ENCODE data around the gene PTPRK.

PTPRK gene

DNA sequence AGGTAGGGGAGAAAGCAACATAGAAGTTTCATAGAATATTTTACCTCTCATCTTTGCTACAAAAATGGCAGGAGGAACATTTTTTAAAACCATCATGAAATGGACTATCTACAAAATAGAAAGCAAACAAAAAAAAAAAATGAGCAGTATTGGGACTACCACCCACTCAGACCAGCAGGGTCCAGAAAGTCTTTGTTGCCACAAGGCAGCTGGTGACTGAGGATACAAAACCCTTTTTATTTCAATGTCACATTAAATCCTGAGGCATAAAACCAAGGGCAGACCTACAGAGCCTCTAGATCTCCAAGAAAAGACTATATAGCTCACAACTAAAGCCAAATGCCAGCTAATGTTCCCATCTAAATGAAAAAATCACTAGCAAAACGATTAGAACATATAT is 282.2 kb downstream of the PTPRK start:
- DNase-seq (ENCODE audit: insufficient read length, low spot score) (no peak), FAIRE-seq (no peak)
- TF ChIP-seq, protein P1, sequence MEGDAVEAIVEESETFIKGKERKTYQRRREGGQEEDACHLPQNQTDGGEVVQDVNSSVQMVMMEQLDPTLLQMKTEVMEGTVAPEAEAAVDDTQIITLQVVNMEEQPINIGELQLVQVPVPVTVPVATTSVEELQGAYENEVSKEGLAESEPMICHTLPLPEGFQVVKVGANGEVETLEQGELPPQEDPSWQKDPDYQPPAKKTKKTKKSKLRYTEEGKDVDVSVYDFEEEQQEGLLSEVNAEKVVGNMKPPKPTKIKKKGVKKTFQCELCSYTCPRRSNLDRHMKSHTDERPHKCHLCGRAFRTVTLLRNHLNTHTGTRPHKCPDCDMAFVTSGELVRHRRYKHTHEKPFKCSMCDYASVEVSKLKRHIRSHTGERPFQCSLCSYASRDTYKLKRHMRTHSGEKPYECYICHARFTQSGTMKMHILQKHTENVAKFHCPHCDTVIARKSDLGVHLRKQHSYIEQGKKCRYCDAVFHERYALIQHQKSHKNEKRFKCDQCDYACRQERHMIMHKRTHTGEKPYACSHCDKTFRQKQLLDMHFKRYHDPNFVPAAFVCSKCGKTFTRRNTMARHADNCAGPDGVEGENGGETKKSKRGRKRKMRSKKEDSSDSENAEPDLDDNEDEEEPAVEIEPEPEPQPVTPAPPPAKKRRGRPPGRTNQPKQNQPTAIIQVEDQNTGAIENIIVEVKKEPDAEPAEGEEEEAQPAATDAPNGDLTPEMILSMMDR (IDR thresholded peaks at IDR 0.05; ENCODE audit: insufficient read depth, missing control alignments) = no peak

DNA sequence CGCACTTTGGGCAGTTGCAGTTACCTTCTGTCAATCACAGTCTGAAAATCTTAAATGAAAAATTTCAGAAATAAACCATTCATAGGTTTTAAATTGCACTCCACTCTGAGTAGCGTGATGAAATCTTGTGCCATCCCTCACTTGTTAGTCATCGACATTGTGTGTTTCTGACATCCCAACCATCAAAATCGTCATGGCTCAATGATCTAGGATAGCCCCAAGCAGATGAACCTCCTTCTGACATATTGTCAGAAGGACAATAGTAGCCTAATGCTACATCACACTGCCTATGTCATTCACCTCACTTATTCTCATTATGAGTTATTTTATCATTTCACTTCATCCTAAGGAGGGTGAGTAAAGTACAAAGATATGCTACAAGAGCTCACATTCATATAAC is 284.8 kb downstream of the PTPRK start:
- TF ChIP-seq, protein P1 (IDR thresholded peaks at IDR 0.05; ENCODE audit: insufficient read depth, missing control alignments) = no peak
- FAIRE-seq (no peak), DNase-seq (ENCODE audit: insufficient read length, low spot score) (no peak)

DNA sequence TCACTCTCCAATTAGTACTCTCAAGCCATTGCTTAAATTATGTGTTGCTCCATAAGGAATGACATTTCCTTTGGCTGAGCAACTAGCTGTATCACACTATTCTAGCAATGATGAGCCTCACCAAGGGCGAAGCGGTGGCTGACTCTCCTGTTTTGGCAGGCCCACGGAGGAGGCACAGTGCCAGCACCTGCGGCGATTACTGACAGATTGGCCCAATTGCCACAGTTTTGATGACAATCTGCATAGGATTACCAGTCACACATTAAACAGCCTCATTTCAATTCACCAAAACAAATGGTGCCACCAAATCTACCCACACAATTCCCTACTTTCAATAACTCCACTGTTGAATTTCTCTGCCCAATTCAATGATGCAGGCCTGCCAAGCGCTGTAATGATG is 286.9 kb downstream of the PTPRK start:
- TF ChIP-seq, protein P1 (IDR thresholded peaks at IDR 0.05; ENCODE audit: insufficient read depth, missing control alignments) = no peak
- FAIRE-seq = no peak

DNA sequence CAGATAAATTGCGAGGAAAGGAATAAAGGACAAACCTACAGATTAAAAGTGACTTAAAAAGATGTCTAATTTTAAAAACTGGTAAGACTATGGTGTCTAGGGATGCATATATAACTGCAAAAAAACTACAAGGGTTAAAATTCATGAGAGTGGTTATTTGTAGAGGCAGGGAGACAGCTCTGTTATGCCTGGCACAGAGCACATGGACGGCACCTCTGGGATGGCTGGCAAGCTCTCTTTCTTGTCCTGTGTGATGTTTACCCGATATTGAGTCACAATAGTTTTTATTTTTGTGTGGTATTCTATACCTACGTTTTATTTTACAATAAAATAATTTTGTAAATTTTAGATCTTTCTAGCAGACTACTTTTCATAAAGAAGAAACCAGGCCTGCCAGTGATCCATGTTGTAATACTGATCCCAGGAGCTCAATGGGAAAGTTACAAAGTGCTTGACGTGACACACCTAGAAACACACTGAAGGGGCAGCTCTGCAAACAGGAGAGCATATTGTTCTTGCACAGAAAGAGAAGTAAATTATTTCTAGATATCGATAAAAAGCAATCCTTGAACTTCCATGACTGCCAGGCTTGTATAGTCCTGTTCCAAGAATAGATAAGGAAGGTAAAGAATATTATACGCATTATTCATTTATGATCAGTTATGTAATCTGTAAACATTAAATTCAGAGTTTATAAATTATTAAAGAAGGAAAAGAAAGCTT is 290.0 kb downstream of the PTPRK start:
- DNase-seq (ENCODE audit: insufficient read length, low spot score) (no peak), FAIRE-seq (no peak)
- TF ChIP-seq, protein P1 (IDR thresholded peaks at IDR 0.05; ENCODE audit: insufficient read depth, missing control alignments) = no peak

More for the DNA sequence above, 286.9 kb downstream of the PTPRK start:
- DNase-seq (ENCODE audit: insufficient read length, low spot score) = no peak

DNA sequence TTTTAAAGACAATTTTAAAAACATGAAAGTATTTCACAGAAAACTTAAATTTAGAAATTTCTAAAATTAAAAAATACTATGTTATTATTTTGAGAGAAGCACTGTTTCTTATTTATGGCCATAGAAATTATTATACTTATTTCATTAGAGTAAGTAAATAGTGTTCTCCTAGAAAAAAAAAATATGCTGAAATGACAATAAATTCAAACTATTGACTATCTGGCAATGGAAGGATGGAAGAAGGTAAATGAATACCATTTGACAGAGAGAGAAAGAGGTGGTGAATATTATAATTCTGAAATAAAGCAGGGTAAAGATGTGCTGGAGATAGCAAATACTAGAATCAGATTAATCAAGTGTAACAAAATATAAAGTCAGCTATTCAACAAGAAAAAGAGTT is 294.8 kb downstream of the PTPRK start:
- no peak for DNase-seq (ENCODE audit: insufficient read length, low spot score)
- FAIRE-seq = no peak
- TF ChIP-seq, protein P1 (IDR thresholded peaks at IDR 0.05; ENCODE audit: insufficient read depth, missing control alignments) = no peak

DNA sequence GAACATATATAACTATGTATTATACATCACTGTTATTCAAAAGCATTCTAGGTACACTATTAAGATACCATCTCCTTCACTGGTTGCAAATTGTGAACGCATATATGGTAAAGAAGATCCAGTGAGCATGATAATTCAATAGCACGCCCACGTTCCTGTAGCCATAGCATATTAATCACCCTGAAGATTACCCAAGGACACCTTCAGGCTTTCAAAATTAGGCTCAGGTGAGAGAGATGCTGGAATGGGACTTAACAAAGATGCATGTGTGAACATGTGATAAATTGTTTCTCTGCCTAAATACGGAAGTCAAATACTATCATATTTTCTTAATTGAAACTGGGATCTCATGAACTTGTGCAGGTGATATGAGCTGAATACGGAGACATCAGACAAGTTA is 303.5 kb downstream of the PTPRK start:
- DNase-seq (ENCODE audit: insufficient read length, low spot score) = no peak
- FAIRE-seq = no peak
- TF ChIP-seq, protein P1 (IDR thresholded peaks at IDR 0.05; ENCODE audit: insufficient read depth, missing control alignments) = no peak

DNA sequence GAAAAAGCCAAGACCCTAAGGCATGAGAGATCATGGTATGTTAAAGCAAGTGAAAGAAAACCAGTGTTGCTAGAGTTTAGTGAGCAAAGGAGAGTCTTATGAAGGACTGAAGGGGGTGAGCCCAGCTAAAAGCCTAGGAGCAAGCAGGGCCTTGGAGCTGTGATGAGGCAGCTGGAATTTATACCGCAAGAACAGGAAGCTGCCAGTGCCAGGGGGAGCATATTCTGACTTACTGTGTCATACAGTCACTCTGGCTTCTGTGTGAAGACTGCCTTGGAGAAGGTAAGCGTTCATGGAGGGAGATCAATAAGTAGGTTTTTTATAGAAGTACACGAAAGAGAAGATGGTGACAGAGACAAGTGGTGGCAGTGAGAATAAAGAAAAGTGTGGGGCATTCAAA is 310.6 kb downstream of the PTPRK start:
- FAIRE-seq (no peak), DNase-seq (ENCODE audit: insufficient read length, low spot score) (no peak)
- TF ChIP-seq, protein P1 (IDR thresholded peaks at IDR 0.05; ENCODE audit: insufficient read depth, missing control alignments) = no peak
